ENCODE measurements around the gene FAM20C.

GRCh38 chr7:159370-160270, 32.8 kb upstream of the FAM20C start:
- TF ChIP-seq CTCF (tag by site-specific recombination; IDR thresholded peaks at IDR 0.05), result no peak
- no peak for TF ChIP-seq AEBP2 (tag by site-specific recombination; IDR thresholded peaks at IDR 0.05; ENCODE audit: borderline replicate concordance)
- no peak for TF ChIP-seq ZNF174 (tag by site-specific recombination; IDR thresholded peaks at IDR 0.05)
- no peak for TF ChIP-seq REST (tag by site-specific recombination; IDR thresholded peaks at IDR 0.05)
- no peak for TF ChIP-seq ZNF324 (tag by site-specific recombination; IDR thresholded peaks at IDR 0.05)
- TF ChIP-seq ZNF274 (IDR thresholded peaks at IDR 0.05; ENCODE audit: low read length), result no peak
- TF ChIP-seq ZNF274 (tag by site-specific recombination; IDR thresholded peaks at IDR 0.05; ENCODE audit: borderline replicate concordance), result no peak
- TF ChIP-seq ZNF362 (tag by site-specific recombination; IDR thresholded peaks at IDR 0.05), result no peak
- no peak for TF ChIP-seq HOXA7 (CRISPR knock-in tag; IDR thresholded peaks at IDR 0.05; ENCODE audit: borderline replicate concordance)
- no peak for TF ChIP-seq ZNF792 (tag by site-specific recombination; IDR thresholded peaks at IDR 0.05)
